Smooth muscle cell (in vitro differentiated cells): ENCODE measurements around the gene MKRN2. TPM values are rescaled to one million over a fixed set of nuclear protein-coding genes. Genes with fewer than 3 reads are reported as not detected.

Experiments used
- DNase-seq: peaks from one replicate; lab custom pipeline; 2025; ENCODE audit not compliant: unreplicated experiment; lab: John Stamatoyannopoulos, UW
- H2AFZ ChIP-seq: fragments of 200-600 bp; sonication (generic); 2 replicates; pipeline ENCODE4 v1.6.0; 2016; ENCODE audit warnings: antibody characterized with exemption, low read depth, mild to moderate bottlenecking
- H3F3A ChIP-seq: fragments of 200-600 bp; sonication (generic); 2 replicates; pipeline ENCODE4 v1.6.0; 2017; ENCODE audit warnings: antibody characterized with exemption, low read depth
- H3K27ac ChIP-seq: fragments of 200-600 bp; sonication (generic); 2 replicates; pipeline ENCODE4 v1.5.1; 2016; ENCODE audit warnings: low read depth, mild to moderate bottlenecking
- H3K27me3 ChIP-seq: fragments of 200-600 bp; sonication (generic); 2 replicates; pipeline ENCODE4 v1.6.1; 2016; ENCODE audit warnings: low read depth, mild to moderate bottlenecking
- H3K36me3 ChIP-seq: fragments of 200-600 bp; sonication (generic); 2 replicates; pipeline ENCODE4 v1.5.1; 2016; ENCODE audit warnings: low read depth
- H3K4me1 ChIP-seq: fragments of 200-600 bp; sonication (generic); 2 replicates; pipeline ENCODE4 v1.5.1; 2016; ENCODE audit warnings: low read depth
- H3K4me2 ChIP-seq: fragments of 200-600 bp; sonication (generic); 2 replicates; pipeline ENCODE4 v1.6.0; 2016; ENCODE audit warnings: mild to moderate bottlenecking
- H3K4me3 ChIP-seq: fragments of 200-600 bp; sonication (generic); 2 replicates; pipeline ENCODE4 v1.5.1; 2016; ENCODE audit warnings: mild to moderate bottlenecking
- H3K79me2 ChIP-seq: fragments of 200-600 bp; sonication (generic); 2 replicates; pipeline ENCODE4 v1.6.0; 2016; ENCODE audit warnings: low read depth, mild to moderate bottlenecking
- H3K9ac ChIP-seq: fragments of 200-600 bp; sonication (generic); 2 replicates; pipeline ENCODE4 v1.6.0; 2016; ENCODE audit warnings: low read depth
- H3K9me3 ChIP-seq: fragments of 200-600 bp; sonication (generic); replicated peaks from 2 replicates; pipeline ENCODE4 v1.5.1; 2016; ENCODE audit warnings: low read depth
- H4K20me1 ChIP-seq: fragments of 200-600 bp; sonication (generic); 2 replicates; pipeline ENCODE4 v1.6.0; 2016; ENCODE audit warnings: low read depth
- CTCF ChIP-seq: fragments of 200-600 bp; sonication (generic); IDR thresholded peaks from 2 replicates; pipeline ENCODE4 v1.5.1; 2017; ENCODE audit warnings: borderline replicate concordance, mild to moderate bottlenecking, antibody characterized with exemption; ENCODE audit not compliant: insufficient read depth, poor library complexity, severe bottlenecking
- WGBS: methylation state at CpG from one replicate; pipeline ENCODE4 v1.1.7; 2016; ENCODE audit warnings: low lambda C conversion rate; 5-methylcytosine and 5-hydroxymethylcytosine counted together
- polyA plus RNA-seq: library from polyadenylated mRNA; unstranded; fragments of >200 nt; fragmentation: Nextera tagmentation; extraction: Ambion mirVana; gene quantifications from 2 replicates; pipeline ENCODE4 v1.2.1, GENCODE V29; 2016
- total RNA-seq: library from RNA; depleted of rRNA; stranded (reverse); fragments of >200 nt; gene quantifications from 2 replicates; pipeline ENCODE4 v1.2.3, GENCODE V29; 2014

MKRN2 gene
- total and polyA plus RNA-seq, 2 experiments from 2014 or later, result 29.3 to 36.6 TPM

- peaks cover 19% of the 10 kb centered on the region for H3K36me3 ChIP-seq
- no peak overlapping the region for H3K4me3 ChIP-seq
- H3K27me3 ChIP-seq, result no peaks in the 10 kb centered on the region
- H3K4me1 ChIP-seq, result no peaks in the 10 kb centered on the region
- no peak for TF ChIP-seq CTCF
- no peak overlapping the region for H3K9ac ChIP-seq
- H3K79me2 ChIP-seq, result peaks cover 20% of the 10 kb centered on the region
- no peaks in the 10 kb centered on the region for H3K9me3 ChIP-seq
- no peak for DNase-seq
- WGBS, result 89% methylated on average over 11 of the region's 11 CpGs
- no peak overlapping the region for H2AFZ ChIP-seq
- peaks cover 49% of the 10 kb centered on the region for H4K20me1 ChIP-seq
- H3K27ac ChIP-seq, result no peak overlapping the region
- H3F3A ChIP-seq, result no peaks in the 10 kb centered on the region
- no peak overlapping the region for H3K4me2 ChIP-seq
Measured at GRCh38 chr3:12571986-12572385, 15.1 kb downstream of the MKRN2 start.

- H3K4me1 ChIP-seq, result no peaks in the 10 kb centered on the region
- no peaks in the 10 kb centered on the region for H3K79me2 ChIP-seq
- peaks cover 40% of the 10 kb centered on the region for H4K20me1 ChIP-seq
- H3K4me3 ChIP-seq, result no peak overlapping the region
- no peak overlapping the region for H3K4me2 ChIP-seq
- no peaks in the 10 kb centered on the region for H3K27me3 ChIP-seq
- H3K36me3 ChIP-seq, result peaks cover 22% of the 10 kb centered on the region
- H3K9ac ChIP-seq, result no peak overlapping the region
- H3K27ac ChIP-seq, result no peak overlapping the region
- H2AFZ ChIP-seq, result no peak overlapping the region
- DNase-seq, result no peak
- 95% methylated on average over 6 of the region's 6 CpGs for whole genome bisulfite sequencing
- no peak for TF ChIP-seq CTCF
- no peaks in the 10 kb centered on the region for H3K9me3 ChIP-seq
- no peaks in the 10 kb centered on the region for H3F3A ChIP-seq
Measured at GRCh38 chr3:12574131-12574530, 17.2 kb downstream of the MKRN2 start.

GRCh38 chr3:12574661-12575060, 17.8 kb downstream of the MKRN2 start:
- Histone ChIP-seq H3K27ac (no peak overlapping the region), H3K79me2 (no peaks in the 10 kb centered on the region), H3K36me3 (peaks cover 22% of the 10 kb centered on the region), H3K4me2 (no peak overlapping the region), H3K4me3 (no peak overlapping the region), H3K27me3 (no peaks in the 10 kb centered on the region), H3K9ac (no peak overlapping the region), H3F3A (no peaks in the 10 kb centered on the region), H3K4me1 (no peaks in the 10 kb centered on the region), H2AFZ (no peak overlapping the region), H3K9me3 (no peaks in the 10 kb centered on the region), H4K20me1 (peaks cover 41% of the 10 kb centered on the region)
- no peak for DNase-seq
- no peak for TF ChIP-seq CTCF
- 96% methylated on average over 7 of the region's 7 CpGs for WGBS

GRCh38 chr3:12577379-12577778, 20.5 kb downstream of the MKRN2 start:
- Histone ChIP-seq H3K9ac (no peak overlapping the region), H3K27ac (no peak overlapping the region), H3K4me3 (no peak overlapping the region), H2AFZ (no peak overlapping the region), H3F3A (no peaks in the 10 kb centered on the region), H3K4me2 (no peak overlapping the region), H3K4me1 (no peaks in the 10 kb centered on the region), H3K36me3 (peaks cover 18% of the 10 kb centered on the region), H3K79me2 (no peaks in the 10 kb centered on the region), H3K27me3 (no peaks in the 10 kb centered on the region), H3K9me3 (no peaks in the 10 kb centered on the region), H4K20me1 (peaks cover 51% of the 10 kb centered on the region)
- no peak for TF ChIP-seq CTCF
- no peak for DNase-seq
- WGBS, result 85% methylated on average over 5 of the region's 5 CpGs
